Cerebellar nuclear complex (tissue), 1 donor: ENCODE results near the gene ZNF566.
"Not testable (repeated sequence)": the region's sequence is repeated elsewhere in the genome, so short reads cannot be mapped to it uniquely, and the experiment has no call there.

Experiments used
- DNase-seq, 2 experiments: peaks; one replicate each; lab custom pipeline; 2025; lab: John Stamatoyannopoulos, UW

ZNF566 gene

GRCh38 chr19:36489118-36489919 is at the start of gene ZNF566:
ZNF566 (minus strand) TSS chr19:36489561; CDS start chr19:36476557, 13,004 bp downstream.
- DNase-seq, result peak; percentile 49 to 86

GRCh38 chr19:36528921-36529518 is 39.7 kb upstream of the ZNF566 start:
- DNase-seq, result no peak

GRCh38 chr19:36528194-36528920 is 39.0 kb upstream of the ZNF566 start, which contains the start of gene ZNF260:
ZNF260 (minus strand) TSS chr19:36528271; CDS start chr19:36515238, 13,033 bp downstream.
- DNase-seq, result peak; percentile 68 to 95

GRCh38 chr19:36527873-36528193 is 38.5 kb upstream of the ZNF566 start:
- no peak for DNase-seq

GRCh38 chr19:36527341-36527740 is 38.0 kb upstream of the ZNF566 start:
- DNase-seq, result no peak

GRCh38 chr19:36526581-36526980 is 37.2 kb upstream of the ZNF566 start:
- DNase-seq, result no peak

GRCh38 chr19:36524617-36525016 is 35.3 kb upstream of the ZNF566 start:
- DNase-seq, result no peak

GRCh38 chr19:36514012-36514612 is 24.8 kb upstream of the ZNF566 start:
- DNase-seq, result no peak

- DNase-seq, result no peak
Measured at GRCh38 chr19:36508325-36508724, 19.0 kb upstream of the ZNF566 start.

GRCh38 chr19:36501973-36502372 is 12.6 kb upstream of the ZNF566 start:
- DNase-seq, result no peak

GRCh38 chr19:36497001-36497400 is 7.6 kb upstream of the ZNF566 start:
- no peak for DNase-seq

- DNase-seq, result peak in 1 of 2 experiments; percentile 12
Measured at GRCh38 chr19:36492689-36493453, 3.5 kb upstream of the ZNF566 start.

- not testable (repeated sequence) for DNase-seq
Measured at GRCh38 chr19:36490846-36491245, 1.5 kb upstream of the ZNF566 start.

- peak in 1 of 2 experiments; percentile 86 for DNase-seq
Measured at GRCh38 chr19:36489920-36490415, 607 bp upstream of the ZNF566 start.

- DNase-seq, result no peak
Measured at GRCh38 chr19:36488846-36489117, 579 bp downstream of the ZNF566 start.

GRCh38 chr19:36488118-36488845 is 1.1 kb downstream of the ZNF566 start:
- no peak for DNase-seq

- no peak for DNase-seq
Measured at GRCh38 chr19:36483653-36484052, 5.7 kb downstream of the ZNF566 start.

GRCh38 chr19:36482876-36483275 is 6.5 kb downstream of the ZNF566 start:
- no peak for DNase-seq

GRCh38 chr19:36460046-36460445 is 29.3 kb downstream of the ZNF566 start:
- DNase-seq, result no peak

- DNase-seq, result no peak
Measured at GRCh38 chr19:36456831-36457230, 32.5 kb downstream of the ZNF566 start.

GRCh38 chr19:36449059-36449670 is 40.2 kb downstream of the ZNF566 start:
- no peak for DNase-seq
